ENCODE results near the gene RNF121. TPM values are rescaled to one million over a fixed set of nuclear protein-coding genes. Genes with fewer than 3 reads are reported as not detected.

The RNF121 gene
- total RNA-seq, 1 donor from 2014 or later, result 23.0 TPM

DNA sequence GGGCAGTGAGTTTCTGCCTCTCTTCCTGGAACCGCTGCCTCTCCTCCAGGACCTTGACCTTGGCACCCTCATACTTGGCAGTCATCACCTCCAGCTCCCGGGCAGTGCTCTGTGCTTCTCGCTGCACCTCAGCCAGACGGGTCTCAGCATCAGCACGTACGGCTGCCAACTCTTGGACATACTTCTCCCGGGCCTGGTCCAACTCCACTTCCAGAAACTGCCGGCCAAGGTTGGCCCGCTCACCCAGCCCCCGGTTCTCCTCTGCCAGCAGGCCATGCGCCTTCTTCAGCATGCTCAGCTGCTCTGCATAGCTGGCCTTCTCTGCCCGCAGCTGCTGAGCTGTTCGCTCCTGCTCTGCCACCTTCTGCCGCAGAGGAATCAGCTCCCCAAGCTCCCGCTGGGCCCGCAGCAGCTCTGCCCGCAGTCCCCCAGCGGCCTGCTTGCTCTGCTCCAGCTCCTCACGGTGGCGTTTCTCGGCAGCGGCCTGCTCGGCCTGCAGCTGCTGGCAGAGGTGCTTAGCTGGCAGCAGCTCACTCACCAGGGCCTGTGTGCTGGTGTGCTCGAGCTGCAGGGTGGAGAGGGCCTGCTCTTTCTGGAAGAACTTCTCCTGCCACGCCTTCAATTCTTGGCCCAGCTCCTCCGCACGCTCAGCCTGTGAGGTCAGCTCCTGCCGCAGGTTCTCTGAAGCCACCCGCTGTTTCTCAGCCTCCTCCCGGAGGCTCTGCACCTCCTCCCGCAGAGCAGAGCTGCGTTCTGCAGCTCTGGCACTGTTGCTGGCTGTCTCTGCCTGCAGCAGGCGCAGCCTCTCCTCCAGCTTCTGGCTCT lies 84.3 kb downstream of the RNF121 start:
- intact Hi-C loops (cut with DNase I), result no loop called here
- peak; percentile 78 for ATAC-seq
- peak; percentile 81 for DNase-seq (ENCODE audit: missing footprints)

GRCh38 chr11:72013765-72014711 lies 85.2 kb downstream of the RNF121 start:
- DNase-seq (ENCODE audit: missing footprints) (no peak), ATAC-seq (no peak)
- intact Hi-C loops (cut with DNase I), result no loop called here

- no peak for ATAC-seq
- no peak for DNase-seq (ENCODE audit: missing footprints)
- intact Hi-C loops (cut with DNase I), result loop anchor here (5.0 kb wide), 1 partner anchor 38 kb away; no protein-coding TSS in a partner anchor
Observed at GRCh38 chr11:72014761-72015320, 86.0 kb downstream of the RNF121 start.

- intact Hi-C loops (cut with DNase I), result loop anchor here (5.0 kb wide), 1 partner anchor 38 kb away; no protein-coding TSS in a partner anchor
- ATAC-seq, result no peak
- no peak for DNase-seq (ENCODE audit: missing footprints)
Observed at GRCh38 chr11:72015511-72016061, 86.7 kb downstream of the RNF121 start.

DNA sequence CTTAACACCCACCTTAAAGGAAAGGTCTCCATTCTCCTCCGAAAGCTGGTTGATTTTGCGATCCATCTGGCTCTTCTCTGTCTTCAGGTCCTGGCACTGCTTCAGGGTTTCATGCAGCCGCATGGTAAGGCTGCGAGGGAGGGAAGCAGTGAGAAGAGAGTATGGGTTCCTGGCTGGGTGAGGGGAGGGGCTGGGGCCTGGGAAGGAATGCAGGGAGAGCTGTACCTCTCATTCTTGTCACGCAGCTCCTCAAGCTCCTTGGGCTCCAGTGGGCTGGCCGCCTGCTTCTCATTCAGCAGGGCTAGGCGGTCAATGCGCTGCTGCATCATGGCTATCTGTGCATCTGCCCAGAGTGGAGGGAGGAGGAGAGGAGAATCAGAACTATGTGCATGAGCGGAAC lies 89.3 kb downstream of the RNF121 start:
- intact Hi-C loops (cut with DNase I), result loop anchor here (5.0 kb wide), 1 partner anchor 41 kb away; no protein-coding TSS in a partner anchor
- no peak for ATAC-seq
- DNase-seq (ENCODE audit: missing footprints), result no peak

- DNase-seq (ENCODE audit: missing footprints) (no peak), ATAC-seq (no peak)
- intact Hi-C loops (cut with DNase I), result no loop called here
Observed at GRCh38 chr11:72023335-72023734, 94.5 kb downstream of the RNF121 start.

GRCh38 chr11:72024069-72024754 lies 95.4 kb downstream of the RNF121 start:
- DNase-seq (ENCODE audit: missing footprints) (no peak), ATAC-seq (no peak)
- intact Hi-C loops (cut with DNase I), result no loop called here

GRCh38 chr11:72026090-72026489 lies 97.2 kb downstream of the RNF121 start:
- intact Hi-C loops (cut with DNase I), result loop anchor here (5.0 kb wide), 1 partner anchor 406 kb away; the partner anchor contains the start of gene CLPB
- DNase-seq (ENCODE audit: missing footprints) (no peak), ATAC-seq (no peak)

- DNase-seq (ENCODE audit: missing footprints), result no peak
- no peak for ATAC-seq
- intact Hi-C loops (cut with DNase I), result no loop called here
Observed at GRCh38 chr11:72030472-72031045, 101.7 kb downstream of the RNF121 start.

DNA sequence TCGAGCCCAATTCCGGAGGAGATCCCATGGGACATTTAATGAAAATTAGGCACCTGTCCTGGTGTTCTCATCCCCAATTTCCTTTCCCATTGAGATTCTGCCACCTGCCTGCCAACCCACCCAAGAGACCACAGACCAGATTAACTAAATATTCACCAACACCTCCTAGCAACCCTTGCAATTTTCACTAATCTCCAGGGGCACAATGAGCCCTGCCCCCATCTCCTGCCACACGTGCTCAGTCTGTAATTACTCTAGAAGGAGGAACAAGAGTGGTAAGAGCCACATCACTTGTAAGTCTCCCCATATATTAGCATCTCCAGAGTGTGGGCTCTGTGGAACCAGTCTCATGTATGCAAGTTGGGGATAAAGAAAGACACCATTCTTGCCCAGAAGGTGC lies 107.8 kb downstream of the RNF121 start:
- intact Hi-C loops (cut with DNase I), result no loop called here
- ATAC-seq (no peak), DNase-seq (ENCODE audit: missing footprints) (no peak)

DNA sequence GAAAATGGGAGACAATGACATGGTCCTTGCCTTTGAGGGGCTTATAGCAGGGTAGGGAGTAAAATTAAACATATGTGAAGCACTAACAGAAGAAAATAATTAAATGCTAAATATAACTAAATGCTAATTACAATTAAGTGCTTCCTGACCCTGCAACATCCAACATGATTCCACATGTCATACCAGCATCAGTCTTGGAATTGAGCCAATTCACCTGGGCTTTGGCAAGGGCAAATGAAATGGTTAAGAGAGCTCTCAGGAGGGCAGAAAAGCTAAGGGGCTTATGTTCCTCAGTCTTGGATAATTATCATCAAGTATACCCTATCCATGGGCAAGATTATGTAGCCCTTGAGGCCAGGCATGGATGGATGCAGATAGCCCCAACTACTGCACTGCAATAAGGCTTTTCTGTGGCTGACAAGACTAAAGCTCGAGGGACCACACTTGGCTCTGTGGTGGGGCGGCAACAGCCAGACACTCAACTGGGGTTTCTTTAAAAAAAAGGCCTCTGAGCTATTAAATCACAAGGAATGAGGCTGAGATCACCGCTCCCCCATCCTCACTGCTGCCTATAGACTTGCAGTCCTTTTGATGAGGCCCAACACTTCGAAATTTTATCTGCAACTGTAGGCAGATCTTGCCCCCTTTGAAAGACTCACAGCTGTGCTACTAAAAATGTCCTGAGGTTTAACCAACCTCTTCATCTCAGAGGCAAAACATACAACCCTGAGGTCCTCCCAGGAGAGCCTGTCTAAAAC lies 108.9 kb downstream of the RNF121 start:
- intact Hi-C loops (cut with DNase I), result no loop called here
- DNase-seq (ENCODE audit: missing footprints), result no peak
- ATAC-seq, result peak; percentile 23

DNA sequence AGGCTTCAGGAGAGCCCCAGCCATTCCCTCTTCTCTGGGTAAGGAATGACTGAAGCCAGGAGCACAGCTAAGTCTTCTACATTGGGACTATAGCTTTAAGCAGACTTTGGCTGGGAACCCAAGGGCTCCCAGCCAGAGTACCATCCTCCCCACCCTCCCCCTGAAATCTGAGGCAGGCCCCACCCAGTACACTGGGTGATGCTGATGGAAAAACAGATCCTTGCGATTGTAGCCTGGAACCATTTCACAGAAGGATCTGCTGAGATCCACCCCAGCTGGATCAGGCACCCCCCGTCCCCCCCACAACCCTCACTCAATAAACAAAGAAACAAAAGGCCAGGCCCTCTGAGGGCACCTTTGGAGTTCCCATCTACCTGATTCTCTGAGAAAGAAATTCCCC lies 109.6 kb downstream of the RNF121 start:
- intact Hi-C loops (cut with DNase I), result no loop called here
- ATAC-seq, result peak; percentile 70
- no peak for DNase-seq (ENCODE audit: missing footprints)

DNA sequence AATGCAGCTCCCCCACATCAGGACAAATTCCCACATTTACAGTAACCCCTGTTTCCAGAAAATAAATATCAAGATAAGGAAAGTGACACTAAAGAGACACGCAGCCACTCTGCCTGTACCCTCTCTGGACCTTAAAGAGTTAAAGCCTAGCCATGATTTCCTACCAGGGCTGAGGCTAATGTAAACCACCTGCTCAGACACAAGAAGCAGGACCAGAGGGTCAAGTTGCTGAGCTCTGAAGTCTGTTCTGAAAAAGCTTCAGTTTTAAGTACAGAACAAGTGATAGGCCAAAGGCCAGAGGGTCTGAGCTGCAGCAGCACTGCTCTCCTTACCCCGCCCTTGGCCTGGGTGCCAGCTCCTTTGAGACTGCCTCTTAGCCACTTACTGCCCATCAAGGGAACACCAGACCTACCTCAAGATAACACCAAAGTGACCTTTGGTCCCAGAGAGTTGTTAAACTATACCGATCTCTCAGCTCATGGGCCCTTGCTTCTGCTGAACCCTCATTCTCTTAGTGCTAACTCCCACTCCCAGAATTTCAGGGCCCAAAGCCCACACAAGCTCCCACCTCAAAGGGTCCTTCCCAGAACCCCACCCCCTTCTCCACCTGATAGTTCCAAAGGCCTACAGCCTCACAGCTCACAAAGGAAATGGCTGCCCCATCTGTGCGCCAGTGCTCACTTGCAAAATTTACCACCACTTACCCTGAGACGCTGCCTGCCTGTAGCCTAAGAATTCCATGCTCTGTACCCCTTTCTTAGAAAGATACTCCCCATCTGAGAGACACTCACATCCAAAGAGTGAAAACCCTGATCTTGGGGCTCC lies 110.4 kb downstream of the RNF121 start:
- ATAC-seq (no peak), DNase-seq (ENCODE audit: missing footprints) (no peak)
- intact Hi-C loops (cut with DNase I), result no loop called here

DNA sequence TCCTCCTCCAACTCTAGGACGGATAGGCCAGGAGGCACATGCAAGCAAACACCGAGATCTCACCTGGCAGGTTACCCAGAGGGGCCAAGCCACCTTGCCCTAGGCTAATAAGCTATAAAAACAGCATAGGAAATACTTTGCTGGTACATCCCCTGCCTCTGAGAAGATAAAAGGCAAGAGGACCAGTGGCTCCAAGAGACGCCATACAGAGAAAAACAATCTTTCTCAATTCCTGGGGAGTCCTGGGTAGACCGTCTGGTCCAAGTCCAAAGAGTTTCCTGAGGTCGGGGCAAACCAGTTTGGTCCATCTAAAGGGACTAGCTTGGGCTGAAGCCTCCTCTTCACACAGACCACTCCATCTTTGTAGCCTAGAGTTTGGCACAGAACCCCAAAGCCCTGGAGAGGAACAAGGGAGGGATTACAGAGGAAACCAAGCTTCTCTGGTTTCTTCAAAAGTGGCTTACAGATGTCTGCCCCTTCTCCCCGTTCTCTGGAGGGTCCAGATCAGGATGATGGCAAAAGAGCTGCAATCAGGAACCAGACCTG lies 111.1 kb downstream of the RNF121 start:
- intact Hi-C loops (cut with DNase I), result loop anchor here (2.0 kb wide), 1 partner anchor 63 kb away; the partner anchor contains the start of gene LAMTOR1
- ATAC-seq (no peak), DNase-seq (ENCODE audit: missing footprints) (no peak)

DNA sequence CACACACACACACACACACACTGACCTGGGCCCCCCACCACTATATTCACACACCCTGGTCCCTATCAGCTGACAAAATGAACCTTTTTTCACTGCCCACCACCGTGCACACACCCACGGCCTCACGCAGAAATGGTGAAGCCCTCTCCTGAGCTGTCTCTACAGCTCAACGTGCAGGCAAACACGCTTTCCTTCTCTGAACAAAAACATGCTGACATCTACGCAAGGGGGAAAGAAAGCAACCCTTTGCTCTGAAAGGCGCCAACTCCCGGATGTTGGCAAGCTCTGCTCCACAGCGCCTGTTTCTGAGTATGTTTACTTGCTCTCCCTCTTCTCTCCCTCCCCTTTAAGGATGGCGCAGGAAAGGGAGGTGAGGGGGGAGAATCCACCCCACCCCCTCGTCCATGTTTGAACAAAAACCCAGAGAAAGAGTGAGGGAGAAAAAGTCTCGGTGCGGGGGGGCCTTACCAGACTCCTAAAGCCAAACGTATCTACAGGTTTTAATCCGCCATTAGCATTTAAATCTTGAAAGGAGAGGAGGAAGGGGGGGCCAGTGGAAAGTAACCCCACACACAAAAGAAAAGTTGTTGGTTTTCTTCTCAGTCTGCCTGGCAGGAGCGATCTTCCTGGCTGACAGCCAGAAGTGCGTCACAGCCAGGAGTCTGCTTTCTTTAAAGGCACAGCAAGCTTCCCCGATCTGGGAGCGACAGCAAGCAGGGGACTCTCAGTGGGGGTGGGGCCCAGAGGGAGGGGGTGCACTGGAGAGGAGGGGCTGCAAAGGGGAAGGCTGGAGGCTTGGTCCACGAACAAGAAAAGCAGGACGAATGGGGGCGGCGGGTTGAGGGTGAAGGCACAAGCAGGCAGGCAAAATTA lies 111.9 kb downstream of the RNF121 start:
- ATAC-seq, result peak; percentile 85
- peak; percentile 96 for DNase-seq (ENCODE audit: missing footprints)
- intact Hi-C loops (cut with DNase I), result loop anchor here (1.0 to 2.0 kb wide), 2 partner anchors 40 to 62 kb away; partner anchors contain the start of genes LAMTOR1, LRRC51 and NUMA1
